Activated naive CD4-positive, alpha-beta T cell treated with anti-CD3 and anti-CD28 coated beads, Interleukin-2, amount 50 U/mL, for 72 hours (primary cell): ENCODE measurements around the gene GNL1. TPM values are rescaled to one million over a fixed set of nuclear protein-coding genes. Genes with fewer than 3 reads are reported as not detected.
"Not testable (repeated sequence)": the region's sequence is repeated elsewhere in the genome, so short reads cannot be mapped to it uniquely, and the experiment has no call there.

Source experiments
- ATAC-seq, 2 donors: fragments of 150-1000 bp; cut with Tn5 transposase; 2 replicates each; pipeline ENCODE4 v1.10.0; 2021; ENCODE audit warnings: mild to moderate bottlenecking in 2 of 2, moderate library complexity in 2 of 2
- DNase-seq, 2 donors: peaks; one replicate each; pipeline ENCODE4 v3.0.0; 2021 to 2022; ENCODE audit warnings: low spot score in 2 of 2
- H3K27ac Mint-ChIP-seq, 2 donors: one replicate each; pipeline ENCODE4 v1.8.0; 2022; ENCODE audit warnings: mild to moderate bottlenecking in 2 of 2, mixed read lengths in 2 of 2
- H3K36me3 Mint-ChIP-seq, 2 donors: one replicate each; pipeline ENCODE4 v1.8.0; 2022; ENCODE audit warnings: mixed read lengths in 2 of 2
- H3K9me3 Mint-ChIP-seq, 2 donors: one replicate each; pipeline ENCODE4 v1.8.0; 2022; ENCODE audit warnings: mixed read lengths in 2 of 2
- total RNA-seq, 2 donors: library from RNA; stranded (reverse); gene quantifications; one replicate each; pipeline ENCODE4 v1.2.3, GENCODE V29; 2022

The GNL1 gene
- total RNA-seq, 2 donors from 2014 or later, result 107 to 139 TPM

GRCh38 chr6:30517767-30518504 lies 38.4 kb downstream of the GNL1 start:
- Mint-ChIP-seq H3K9me3 (peaks cover 21 to 24% of the 10 kb centered on the region in 2 donors), H3K36me3 (peaks cover 42 to 45% of the 10 kb centered on the region in 2 donors), H3K27ac (peak overlapping the region in 1 of 2 donors; percentile 76)
- ATAC-seq, DNase-seq: not testable (repeated sequence)

DNA sequence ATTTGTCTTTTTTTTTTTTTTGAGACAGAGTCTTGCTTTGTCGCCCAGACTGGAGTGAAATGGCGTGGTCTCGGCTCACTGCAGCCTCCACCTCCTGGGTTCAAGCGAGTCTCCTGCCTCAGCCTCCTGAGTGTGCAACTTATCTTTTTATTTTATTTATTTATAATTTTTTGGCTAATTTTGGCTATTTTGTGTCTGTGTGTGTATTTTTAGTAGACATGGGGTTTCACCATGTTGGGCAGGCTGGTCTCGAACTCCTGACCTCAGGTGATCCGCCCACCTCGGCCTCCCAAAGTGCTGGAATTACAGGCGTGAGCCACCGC lies 39.6 kb downstream of the GNL1 start:
- Mint-ChIP-seq H3K36me3 (peaks cover 31 to 33% of the 10 kb centered on the region in 2 donors), H3K27ac (peak overlapping the region; percentile 89 to 95), H3K9me3 (peaks cover 11 to 15% of the 10 kb centered on the region in 2 donors)
- not testable (repeated sequence) for ATAC-seq, DNase-seq

DNA sequence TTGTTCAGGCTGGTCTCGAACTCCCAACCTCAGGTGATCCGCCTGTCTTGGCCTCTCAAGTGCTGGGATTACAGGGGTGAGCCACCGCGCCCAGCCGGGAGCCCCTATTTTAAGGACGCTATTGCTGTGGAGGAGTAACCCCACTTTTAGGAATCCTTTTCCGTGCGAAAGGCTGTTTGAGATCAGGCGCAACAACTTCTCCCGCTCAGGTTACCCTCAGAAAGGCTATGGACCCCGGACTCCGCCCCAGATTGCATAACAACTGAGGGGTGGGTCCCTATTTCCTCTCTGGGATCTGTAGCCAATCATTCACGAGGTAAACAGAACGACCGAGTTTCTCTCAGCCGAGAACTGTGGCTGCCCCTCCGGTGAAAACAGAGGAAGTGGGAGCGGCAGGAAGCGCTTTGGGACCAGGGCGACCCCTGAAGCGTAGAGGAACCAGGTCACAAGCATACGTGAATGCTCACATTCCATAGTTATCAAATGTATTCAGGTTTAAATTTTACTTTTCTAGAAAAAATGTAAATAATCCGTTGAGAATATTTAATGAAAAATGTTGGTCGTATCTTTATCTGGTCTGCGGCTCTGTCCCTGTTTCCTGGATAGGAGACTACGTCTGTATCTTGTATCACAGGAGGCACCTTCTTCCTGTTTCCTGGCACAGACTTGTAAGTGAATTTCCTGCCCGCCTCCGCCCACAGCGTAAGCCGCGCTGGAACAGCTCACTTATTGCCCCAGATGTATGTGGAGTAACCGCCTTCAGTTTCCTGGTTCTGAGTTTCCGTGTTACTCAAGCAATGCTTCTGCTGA lies 40.1 kb downstream of the GNL1 start:
- Mint-ChIP-seq H3K27ac (peak overlapping the region; percentile 89 to 95), H3K9me3 (peaks cover 11 to 15% of the 10 kb centered on the region in 2 donors), H3K36me3 (peaks cover 27 to 28% of the 10 kb centered on the region in 2 donors)
- ATAC-seq (peak; percentile 95 to 96), DNase-seq (peak; percentile 82 to 92)

DNA sequence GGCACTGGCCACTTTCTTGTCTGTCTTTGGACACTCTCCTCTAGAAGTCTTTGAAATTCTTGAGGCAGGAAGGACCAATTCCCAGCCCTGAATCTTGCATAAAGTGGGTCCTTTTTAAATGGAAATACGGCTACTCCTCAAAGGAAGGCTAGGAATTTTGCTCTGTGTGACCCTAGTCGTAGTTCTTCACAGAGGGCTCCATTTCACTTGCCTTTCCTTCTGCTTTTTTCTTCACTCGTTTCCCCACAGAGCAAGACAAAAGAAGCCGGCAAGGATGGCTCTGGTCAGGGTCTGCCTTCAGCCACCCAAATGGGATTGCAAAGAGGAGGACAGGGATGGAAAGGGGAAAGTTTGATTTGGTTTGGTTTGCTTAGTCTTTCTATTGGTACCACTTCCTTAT lies 41.2 kb downstream of the GNL1 start:
- no peak for DNase-seq
- ATAC-seq, result no peak

GRCh38 chr6:30513451-30513850 lies 42.8 kb downstream of the GNL1 start:
- Mint-ChIP-seq H3K27ac (no peak overlapping the region), H3K9me3 (peaks cover 6 to 9% of the 10 kb centered on the region in 2 donors), H3K36me3 (peaks cover 5 to 6% of the 10 kb centered on the region in 2 donors)
- no peak for ATAC-seq
- no peak for DNase-seq

More for the DNA sequence above, 41.2 kb downstream of the GNL1 start:
- H3K9me3 Mint-ChIP-seq, result peaks cover 11 to 15% of the 10 kb centered on the region in 2 donors
- H3K27ac Mint-ChIP-seq, result peak overlapping the region; percentile 89 to 97
- H3K36me3 Mint-ChIP-seq, result peaks cover 20% of the 10 kb centered on the region in 2 donors

- DNase-seq, result no peak
- Mint-ChIP-seq H3K36me3 (no peaks in the 10 kb centered on the region), H3K9me3 (peaks cover 3% of the 10 kb centered on the region in 2 donors), H3K27ac (peak overlapping the region in 1 of 2 donors; percentile 34)
- no peak for ATAC-seq
These were observed 45.1 kb downstream of the GNL1 start for GRCh38 chr6:30511169-30511546.

DNA sequence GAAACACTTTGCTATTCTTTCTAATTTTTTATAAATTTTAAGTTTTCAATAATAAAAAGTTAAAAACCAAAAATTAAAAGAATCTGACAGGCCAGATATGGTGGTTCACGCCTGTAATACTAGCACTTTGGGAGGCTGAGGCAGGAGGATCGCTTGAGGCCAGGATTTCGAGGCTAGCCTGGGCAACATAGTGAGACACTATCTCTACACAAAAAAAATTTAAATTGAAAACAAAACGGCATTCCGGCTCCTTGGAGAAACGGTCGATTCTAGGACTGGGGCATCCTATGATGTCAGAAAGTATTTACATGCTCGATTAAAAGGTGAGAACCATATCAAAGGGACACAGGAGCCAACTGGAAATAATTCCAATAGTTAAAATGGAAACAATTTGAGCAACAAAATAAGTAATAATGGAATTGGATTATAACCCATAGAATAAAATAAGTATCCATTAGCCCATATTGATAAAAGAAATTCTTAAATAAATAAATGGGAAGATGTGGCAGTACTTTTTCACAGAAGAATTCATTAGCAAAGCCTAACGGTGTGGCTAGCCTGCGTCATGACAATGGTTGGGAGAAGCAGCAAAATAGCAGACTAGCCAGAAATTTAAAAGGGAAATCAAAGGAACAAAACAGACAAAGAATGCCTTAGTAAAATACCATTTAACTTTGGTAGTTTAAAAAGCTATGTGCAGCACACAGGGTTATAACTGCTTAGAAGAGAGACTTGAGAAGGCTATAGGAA lies 45.7 kb downstream of the GNL1 start:
- H3K36me3 Mint-ChIP-seq, result no peaks in the 10 kb centered on the region
- no peak for ATAC-seq
- no peak for DNase-seq
- peak overlapping the region in 1 of 2 donors; percentile 34 for H3K27ac Mint-ChIP-seq
- H3K9me3 Mint-ChIP-seq, result peaks cover 3% of the 10 kb centered on the region in 2 donors

- DNase-seq (no peak), ATAC-seq (peak; percentile 76 to 78)
- H3K36me3 Mint-ChIP-seq, result no peaks in the 10 kb centered on the region
- H3K27ac Mint-ChIP-seq, result peak overlapping the region; percentile 37 to 84
- H3K9me3 Mint-ChIP-seq, result no peaks in the 10 kb centered on the region
These were observed 47.2 kb downstream of the GNL1 start for GRCh38 chr6:30508890-30509736.

DNA sequence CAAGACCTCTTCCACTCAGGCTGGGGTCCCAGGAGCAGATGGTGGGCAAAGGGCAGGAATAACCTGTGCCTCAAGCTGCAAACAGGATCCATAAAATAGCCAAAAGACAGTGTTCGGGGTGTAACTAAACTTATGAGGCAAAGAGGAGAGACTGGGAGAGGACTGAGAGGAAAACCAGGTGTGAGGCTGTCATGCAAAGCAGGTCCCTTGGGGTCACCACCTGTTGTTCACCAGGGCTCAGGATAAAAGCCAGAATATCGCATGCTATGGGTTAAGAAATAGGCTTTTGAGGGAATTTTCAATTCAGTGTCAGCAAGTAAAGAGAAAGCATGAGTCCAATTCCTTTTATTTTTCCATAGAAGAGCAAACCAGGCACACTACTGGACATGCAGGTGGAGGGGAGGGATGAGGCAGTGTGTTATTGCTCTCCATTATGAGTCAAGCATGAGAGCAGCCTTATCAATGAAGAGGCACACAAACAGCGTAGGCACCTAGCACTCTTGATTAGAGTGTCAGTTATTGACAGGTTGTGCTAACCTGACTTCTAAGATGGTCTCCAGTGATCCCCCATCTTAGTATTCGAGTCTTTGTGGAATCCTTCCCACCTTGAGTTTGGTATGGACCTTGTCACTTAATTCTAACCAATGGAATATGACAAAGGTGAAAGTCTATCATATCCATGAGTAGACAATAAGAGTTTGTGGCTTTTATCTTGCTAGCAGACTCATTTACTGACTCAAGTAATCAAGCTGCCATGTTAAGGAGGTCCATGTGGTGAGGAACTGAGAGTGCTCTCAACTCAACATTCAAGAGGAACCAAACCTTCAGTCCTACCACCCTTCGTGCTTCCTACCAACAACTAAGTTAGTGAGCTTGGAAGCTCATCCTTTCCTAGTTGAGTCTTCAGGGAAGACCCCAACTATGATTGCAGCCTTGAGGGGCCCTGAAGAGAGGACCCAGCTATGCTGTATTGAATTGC lies 48.2 kb downstream of the GNL1 start:
- ATAC-seq (peak; percentile 52 to 59), DNase-seq (no peak)
- Mint-ChIP-seq H3K27ac (peak overlapping the region; percentile 37 to 84), H3K9me3 (no peaks in the 10 kb centered on the region), H3K36me3 (no peaks in the 10 kb centered on the region)

- Mint-ChIP-seq H3K9me3 (no peaks in the 10 kb centered on the region), H3K36me3 (peaks cover 0 to 12% of the 10 kb centered on the region in 2 donors), H3K27ac (peak overlapping the region; percentile 65 to 91)
- ATAC-seq, result peak; percentile 18 to 41
- DNase-seq, result no peak
These were observed 55.6 kb downstream of the GNL1 start for GRCh38 chr6:30500421-30501355.

DNA sequence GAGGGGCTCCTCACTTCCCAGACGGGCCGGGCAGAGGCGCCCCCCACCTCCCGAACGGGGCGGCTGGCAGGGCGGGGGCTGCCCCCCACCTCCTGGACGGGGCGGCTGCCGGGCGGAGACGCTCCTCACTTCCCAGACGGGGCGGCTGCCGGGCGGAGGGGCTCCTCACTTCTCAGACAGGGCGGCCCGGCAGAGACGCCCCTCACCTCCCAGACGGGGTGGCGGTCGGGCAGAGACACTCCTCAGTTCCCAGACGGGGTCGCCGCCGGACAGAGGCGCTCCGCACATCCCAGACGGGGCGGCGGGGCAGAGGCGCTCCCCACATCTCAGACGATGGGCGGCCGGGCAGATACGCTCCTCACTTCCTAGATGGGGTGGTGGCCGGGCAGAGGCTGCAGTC lies 57.6 kb downstream of the GNL1 start:
- not testable (repeated sequence) for H3K27ac Mint-ChIP-seq, H3K9me3 Mint-ChIP-seq, ATAC-seq, DNase-seq
- peaks cover 10 to 20% of the 10 kb centered on the region in 2 donors for H3K36me3 Mint-ChIP-seq

GRCh38 chr6:30497714-30498113 lies 58.6 kb downstream of the GNL1 start:
- peak overlapping the region; percentile 65 to 99 for H3K27ac Mint-ChIP-seq
- no peaks in the 10 kb centered on the region for H3K9me3 Mint-ChIP-seq
- ATAC-seq (peak in 1 of 2 donors; percentile 27), DNase-seq (no peak)
- peaks cover 16 to 30% of the 10 kb centered on the region in 2 donors for H3K36me3 Mint-ChIP-seq

- not testable (repeated sequence) for ATAC-seq, H3K9me3 Mint-ChIP-seq, DNase-seq
- peaks cover 21 to 35% of the 10 kb centered on the region in 2 donors for H3K36me3 Mint-ChIP-seq
- H3K27ac Mint-ChIP-seq, result peak overlapping the region; percentile 76 to 99
These were observed 59.1 kb downstream of the GNL1 start for GRCh38 chr6:30497261-30497599.

DNA sequence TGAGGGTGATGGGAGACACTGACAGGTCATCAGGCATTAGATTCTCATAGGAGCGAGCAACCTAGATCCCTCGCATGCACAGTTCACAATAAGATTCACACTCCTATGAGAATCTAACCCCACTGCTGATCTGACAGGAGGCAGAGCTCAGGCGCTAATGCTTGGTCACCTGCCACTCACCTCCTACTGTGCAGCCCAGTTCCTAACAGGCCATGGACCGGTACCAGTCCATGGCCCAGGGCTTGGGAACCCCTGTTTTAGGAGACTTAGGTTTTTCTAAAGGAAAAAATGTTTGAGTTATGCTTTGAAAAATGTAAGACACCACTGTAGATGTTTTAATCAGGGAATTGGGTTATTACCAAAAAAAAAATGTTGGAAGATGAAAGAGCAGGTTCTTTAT lies 60.3 kb downstream of the GNL1 start:
- Mint-ChIP-seq H3K27ac (peak overlapping the region; percentile 53 to 99), H3K9me3 (no peaks in the 10 kb centered on the region), H3K36me3 (peaks cover 33 to 47% of the 10 kb centered on the region in 2 donors)
- DNase-seq (no peak), ATAC-seq (peak in 1 of 2 donors; percentile 4)
